ENCODE data around the gene EPS8L3.

DNA sequence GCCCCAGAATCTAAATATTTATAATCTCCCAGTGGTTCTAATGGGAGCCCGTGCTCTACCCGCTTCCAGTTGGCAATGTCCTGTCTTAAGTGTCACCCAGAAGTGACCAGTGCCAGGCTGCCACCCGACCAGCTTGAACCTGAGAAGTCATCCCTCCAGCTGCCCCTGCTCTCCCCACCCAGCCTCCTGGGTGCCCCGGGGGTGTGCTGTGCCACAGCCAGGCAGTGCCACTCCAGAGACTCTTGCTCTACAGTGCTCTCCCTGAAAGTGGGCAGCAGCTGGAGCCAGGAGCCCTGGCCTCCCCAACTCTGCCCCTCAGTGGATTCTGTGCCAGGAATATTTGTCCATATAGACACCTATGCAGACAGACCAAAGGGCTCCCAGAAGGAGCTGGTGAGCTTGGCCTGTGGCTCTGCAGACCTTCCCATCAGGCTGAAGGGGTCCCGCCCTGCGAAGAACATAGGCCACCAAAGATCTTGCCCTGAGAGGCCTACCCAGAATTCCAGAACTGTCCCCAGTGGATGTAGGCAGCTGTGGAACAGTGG is 9.0 kb upstream of the EPS8L3 start:
- TF ChIP-seq POLR2A (IDR thresholded peaks at IDR 0.05) (no peak), POLR2AphosphoS5 (IDR thresholded peaks at IDR 0.05) (no peak)
- TF ChIP-seq, protein P1, sequence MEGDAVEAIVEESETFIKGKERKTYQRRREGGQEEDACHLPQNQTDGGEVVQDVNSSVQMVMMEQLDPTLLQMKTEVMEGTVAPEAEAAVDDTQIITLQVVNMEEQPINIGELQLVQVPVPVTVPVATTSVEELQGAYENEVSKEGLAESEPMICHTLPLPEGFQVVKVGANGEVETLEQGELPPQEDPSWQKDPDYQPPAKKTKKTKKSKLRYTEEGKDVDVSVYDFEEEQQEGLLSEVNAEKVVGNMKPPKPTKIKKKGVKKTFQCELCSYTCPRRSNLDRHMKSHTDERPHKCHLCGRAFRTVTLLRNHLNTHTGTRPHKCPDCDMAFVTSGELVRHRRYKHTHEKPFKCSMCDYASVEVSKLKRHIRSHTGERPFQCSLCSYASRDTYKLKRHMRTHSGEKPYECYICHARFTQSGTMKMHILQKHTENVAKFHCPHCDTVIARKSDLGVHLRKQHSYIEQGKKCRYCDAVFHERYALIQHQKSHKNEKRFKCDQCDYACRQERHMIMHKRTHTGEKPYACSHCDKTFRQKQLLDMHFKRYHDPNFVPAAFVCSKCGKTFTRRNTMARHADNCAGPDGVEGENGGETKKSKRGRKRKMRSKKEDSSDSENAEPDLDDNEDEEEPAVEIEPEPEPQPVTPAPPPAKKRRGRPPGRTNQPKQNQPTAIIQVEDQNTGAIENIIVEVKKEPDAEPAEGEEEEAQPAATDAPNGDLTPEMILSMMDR (IDR thresholded peaks at IDR 0.05), result no peak

Measured in upper lobe of left lung (tissue), 4 donors.